Kidney (tissue), 14 donors: Measurements from ENCODE around the gene CTSC. TPM values are rescaled to one million over a fixed set of nuclear protein-coding genes. Genes with fewer than 3 reads are reported as not detected.

Experiments used
- DNase-seq, 5 donors: peaks; one replicate each; pipeline ENCODE4 v3.0.0-alpha.2; 2013 to 2020
- FAIRE-seq: peaks from 2 replicates; lab custom pipeline; 2012; peaks lifted over from hg19 to GRCh38; lab: Jason Lieb, UNC
- H3K27ac ChIP-seq, 2 donors: one replicate each; pipeline ENCODE4 v1.7.0; 2013; ENCODE audit warnings: low read depth in 2 of 2, low read length in 2 of 2, inconsistent platforms in 1 of 2
- H3K27me3 ChIP-seq: one replicate; pipeline ENCODE4 v1.7.1; 2013; ENCODE audit warnings: low read length, inconsistent platforms; ENCODE audit not compliant: control insufficient read depth, insufficient read depth
- H3K36me3 ChIP-seq, 3 donors: one replicate each; pipeline versions ENCODE4 v1.7.0 to v1.7.1; 2013; ENCODE audit warnings: low read length in 3 of 3, control low read depth in 1 of 3, inconsistent platforms in 1 of 3; ENCODE audit not compliant: insufficient read depth in 3 of 3, control insufficient read depth in 2 of 3
- H3K4me1 ChIP-seq, 3 donors: one replicate each; pipeline versions ENCODE4 v1.7.0 to v1.7.1; 2013; ENCODE audit warnings: low read length in 3 of 3, inconsistent platforms in 1 of 3, low read depth in 1 of 3; ENCODE audit not compliant: control insufficient read depth in 2 of 3, insufficient read depth in 2 of 3
- H3K4me3 ChIP-seq, 3 donors: one replicate each; pipeline versions ENCODE4 v1.7.0 to v1.8.1; 2013; ENCODE audit warnings: low read length in 3 of 3, control low read depth in 1 of 3, inconsistent platforms in 1 of 3
- H3K9ac ChIP-seq, 3 donors: one replicate each; pipeline versions ENCODE4 v1.7.0 to v1.7.1; 2013; ENCODE audit warnings: low read length in 3 of 3, control low read depth in 1 of 3, inconsistent platforms in 1 of 3
- H3K9me3 ChIP-seq, 3 donors: one replicate each; pipeline versions ENCODE4 v1.7.0 to v1.7.1; 2013; ENCODE audit warnings: low read length in 3 of 3, control low read depth in 1 of 3, inconsistent platforms in 1 of 3; ENCODE audit not compliant: control insufficient read depth in 2 of 3, insufficient read depth in 1 of 3
- intact Hi-C: fragments of 100-400 bp; cut with DNase I; formaldehyde crosslinking; loops from one replicate; pipeline ENCODE4 v1.11.1; 2022
- polyA plus RNA-seq: library from polyadenylated mRNA; stranded (reverse); fragments of 350-450 nt; fragmentation: Illumina TruSeq; extraction: RNeasy Lipid Tissue Mini Kit (QIAGEN cat#74804); gene quantifications from one replicate; pipeline ENCODE4 v1.2.3, GENCODE V29; 2014; ENCODE audit warnings: low read depth, low replicate concordance; ENCODE audit not compliant: insufficient read depth
- total RNA-seq: library from RNA; stranded (reverse); fragmentation: NEBNext Ultra II Directional; extraction: Animal tissue kit (Norgen Biotek cat#: 25700); gene quantifications from one replicate; pipeline ENCODE4 v1.2.1, GENCODE V29; 2021
- TF ChIP-seq, protein P1 (sequence below): IDR thresholded peaks from 3 replicates; pipeline ENCODE4 v1.5.1; 2012; ENCODE audit warnings: mild to moderate bottlenecking, moderate library complexity, borderline replicate concordance; ENCODE audit not compliant: insufficient read depth; ENCODE audit errors: extremely low read depth
- donor health status: control.
- donor health status: control.
- donor health status: control.
- donor health status: control.
- donor health status: control.
- donor health status: DM: yes; HTN: yes; CAD: no.
- donor health status: Normal renal cell carcinoma (clear cell type).

CTSC gene
- total and polyA plus RNA-seq, 2 donors from 2014 or later: 187 to 191 TPM

- peaks cover 0 to 3% (median 2%) of the 10 kb centered on the region in 3 donors for H3K4me1 ChIP-seq
- H3K9ac ChIP-seq: no peak overlapping the region
- TF ChIP-seq, protein P1, sequence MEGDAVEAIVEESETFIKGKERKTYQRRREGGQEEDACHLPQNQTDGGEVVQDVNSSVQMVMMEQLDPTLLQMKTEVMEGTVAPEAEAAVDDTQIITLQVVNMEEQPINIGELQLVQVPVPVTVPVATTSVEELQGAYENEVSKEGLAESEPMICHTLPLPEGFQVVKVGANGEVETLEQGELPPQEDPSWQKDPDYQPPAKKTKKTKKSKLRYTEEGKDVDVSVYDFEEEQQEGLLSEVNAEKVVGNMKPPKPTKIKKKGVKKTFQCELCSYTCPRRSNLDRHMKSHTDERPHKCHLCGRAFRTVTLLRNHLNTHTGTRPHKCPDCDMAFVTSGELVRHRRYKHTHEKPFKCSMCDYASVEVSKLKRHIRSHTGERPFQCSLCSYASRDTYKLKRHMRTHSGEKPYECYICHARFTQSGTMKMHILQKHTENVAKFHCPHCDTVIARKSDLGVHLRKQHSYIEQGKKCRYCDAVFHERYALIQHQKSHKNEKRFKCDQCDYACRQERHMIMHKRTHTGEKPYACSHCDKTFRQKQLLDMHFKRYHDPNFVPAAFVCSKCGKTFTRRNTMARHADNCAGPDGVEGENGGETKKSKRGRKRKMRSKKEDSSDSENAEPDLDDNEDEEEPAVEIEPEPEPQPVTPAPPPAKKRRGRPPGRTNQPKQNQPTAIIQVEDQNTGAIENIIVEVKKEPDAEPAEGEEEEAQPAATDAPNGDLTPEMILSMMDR: no peak
- intact Hi-C loops: no loop called here
- H3K4me3 ChIP-seq: no peak overlapping the region
- H3K36me3 ChIP-seq: peaks cover 1 to 14% (median 4%) of the 10 kb centered on the region in 3 donors
- no peaks in the 10 kb centered on the region for H3K27me3 ChIP-seq
- peaks cover 0 to 4% (median 0%) of the 10 kb centered on the region in 3 donors for H3K9me3 ChIP-seq
- no peak for DNase-seq
- no peak for FAIRE-seq
- H3K27ac ChIP-seq: no peak overlapping the region
These were observed 35.9 kb downstream of the CTSC start for GRCh38 chr11:88301488-88302140.

GRCh38 chr11:88300888-88301487, 36.5 kb downstream of the CTSC start:
- no peak overlapping the region for H3K9ac ChIP-seq
- DNase-seq (no peak), FAIRE-seq (no peak)
- intact Hi-C loops: no loop called here
- peaks cover 0 to 10% (median 4%) of the 10 kb centered on the region in 3 donors for H3K36me3 ChIP-seq
- no peak overlapping the region for H3K4me3 ChIP-seq
- H3K4me1 ChIP-seq: peaks cover 0 to 3% (median 2%) of the 10 kb centered on the region in 3 donors
- H3K27ac ChIP-seq: no peak overlapping the region
- TF ChIP-seq, protein P1: no peak
- no peaks in the 10 kb centered on the region for H3K27me3 ChIP-seq
- peaks cover 0 to 4% (median 0%) of the 10 kb centered on the region in 3 donors for H3K9me3 ChIP-seq

DNA sequence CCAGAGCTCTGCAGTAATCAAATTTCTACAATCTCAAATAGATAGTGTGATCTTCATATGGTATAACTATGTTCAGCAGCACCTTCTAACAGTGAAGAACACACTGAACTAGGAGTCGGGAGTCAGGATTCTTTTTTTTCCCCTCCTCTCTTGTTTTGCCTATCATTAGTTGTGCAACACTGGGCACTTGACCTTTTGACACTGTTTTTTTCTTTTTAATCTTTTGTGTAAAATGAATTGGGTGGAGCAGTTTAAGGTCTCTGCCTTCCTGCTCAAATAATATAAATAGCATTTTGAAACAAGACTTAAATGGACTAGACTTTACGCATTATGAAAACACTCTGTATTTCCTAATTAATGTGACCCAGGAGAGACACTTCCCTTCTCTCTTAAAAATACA, 39.7 kb downstream of the CTSC start:
- TF ChIP-seq, protein P1: no peak
- no peak overlapping the region for H3K27ac ChIP-seq
- DNase-seq: no peak

More for the DNA sequence above, 39.7 kb downstream of the CTSC start:
- H3K9me3 ChIP-seq: no peaks in the 10 kb centered on the region
- H3K27me3 ChIP-seq: no peaks in the 10 kb centered on the region
- intact Hi-C loops: no loop called here
- H3K4me3 ChIP-seq: no peak overlapping the region
- FAIRE-seq: no peak
- no peak overlapping the region for H3K9ac ChIP-seq
- peaks cover 0 to 12% (median 12%) of the 10 kb centered on the region in 3 donors for H3K36me3 ChIP-seq
- H3K4me1 ChIP-seq: peaks cover 0 to 4% (median 3%) of the 10 kb centered on the region in 3 donors
